ENCODE data around the gene PDE4B.
"Not testable (repeated sequence)": the region's sequence is repeated elsewhere in the genome, so short reads cannot be mapped to it uniquely, and the experiment has no call there.

Gene PDE4B

GRCh38 chr1:66044912-66045311 lies 252.2 kb downstream of the PDE4B start:
- DNase-seq (ENCODE audit: low read depth in 2 of 2, low spot score in 1 of 2), result no peak

GRCh38 chr1:66046415-66046814 lies 253.7 kb downstream of the PDE4B start:
- no peak for DNase-seq (ENCODE audit: low read depth in 2 of 2, low spot score in 1 of 2)

GRCh38 chr1:66048011-66048410 lies 255.3 kb downstream of the PDE4B start:
- DNase-seq (ENCODE audit: low read depth in 2 of 2, low spot score in 1 of 2), result no peak

- no peak for DNase-seq (ENCODE audit: low read depth in 2 of 2, low spot score in 1 of 2)
Observed at GRCh38 chr1:66050123-66050522, 257.4 kb downstream of the PDE4B start.

- no peak for DNase-seq (ENCODE audit: low read depth in 2 of 2, low spot score in 1 of 2)
Observed at GRCh38 chr1:66050633-66051032, 257.9 kb downstream of the PDE4B start.

DNA sequence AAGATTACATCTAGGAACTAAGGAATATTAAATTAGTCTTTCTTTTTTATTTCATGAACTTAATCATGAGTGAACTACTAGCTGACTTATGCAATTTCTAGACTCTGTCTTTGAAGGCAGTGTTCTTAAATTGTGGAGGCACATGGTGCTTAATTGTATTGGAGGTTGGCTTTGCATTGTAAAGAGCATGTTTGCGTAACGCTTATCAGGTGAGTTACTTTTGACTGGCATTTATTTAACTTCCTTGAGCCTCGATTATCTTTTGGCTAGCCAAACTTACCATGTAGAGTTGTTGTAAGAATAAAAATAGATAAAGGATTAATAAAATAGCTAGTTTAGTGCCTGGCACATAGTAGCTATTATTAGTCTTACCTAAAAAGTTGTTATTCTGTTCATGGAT lies 262.4 kb downstream of the PDE4B start:
- no peak for DNase-seq (ENCODE audit: low read depth in 2 of 2, low spot score in 1 of 2)

DNA sequence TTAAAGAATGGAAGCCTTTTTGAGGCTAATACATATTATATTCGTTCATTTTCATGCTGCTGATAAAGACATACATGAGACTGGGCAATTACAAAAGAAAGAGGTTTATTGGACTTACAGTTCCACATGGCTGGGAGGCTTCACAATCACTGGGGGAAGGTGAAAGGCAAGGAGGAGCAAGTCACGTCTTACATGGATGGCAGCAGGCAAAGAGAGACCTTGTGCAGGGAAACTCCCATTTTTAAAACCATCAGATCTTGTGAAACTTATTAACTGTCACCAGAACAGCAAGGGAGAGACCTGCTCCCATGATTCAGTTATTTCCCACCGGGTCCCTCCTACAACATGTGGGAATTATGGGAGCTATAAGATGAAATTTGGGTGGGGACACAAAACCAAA lies 264.8 kb downstream of the PDE4B start:
- not testable (repeated sequence) for DNase-seq (ENCODE audit: low read depth in 2 of 2, low spot score in 1 of 2)

GRCh38 chr1:66058558-66058957 lies 265.9 kb downstream of the PDE4B start:
- no peak for DNase-seq (ENCODE audit: low read depth in 2 of 2, low spot score in 1 of 2)

- not testable (repeated sequence) for DNase-seq (ENCODE audit: low read depth in 2 of 2, low spot score in 1 of 2)
Observed at GRCh38 chr1:66067219-66067618, 274.5 kb downstream of the PDE4B start.

GRCh38 chr1:66069976-66070876 lies 277.5 kb downstream of the PDE4B start:
- DNase-seq (ENCODE audit: low read depth in 2 of 2, low spot score in 1 of 2), result no peak

- DNase-seq (ENCODE audit: low read depth in 2 of 2, low spot score in 1 of 2), result no peak
Observed at GRCh38 chr1:66073388-66073787, 280.7 kb downstream of the PDE4B start.

GRCh38 chr1:66074147-66074546 lies 281.5 kb downstream of the PDE4B start:
- no peak for DNase-seq (ENCODE audit: low read depth in 2 of 2, low spot score in 1 of 2)

DNA sequence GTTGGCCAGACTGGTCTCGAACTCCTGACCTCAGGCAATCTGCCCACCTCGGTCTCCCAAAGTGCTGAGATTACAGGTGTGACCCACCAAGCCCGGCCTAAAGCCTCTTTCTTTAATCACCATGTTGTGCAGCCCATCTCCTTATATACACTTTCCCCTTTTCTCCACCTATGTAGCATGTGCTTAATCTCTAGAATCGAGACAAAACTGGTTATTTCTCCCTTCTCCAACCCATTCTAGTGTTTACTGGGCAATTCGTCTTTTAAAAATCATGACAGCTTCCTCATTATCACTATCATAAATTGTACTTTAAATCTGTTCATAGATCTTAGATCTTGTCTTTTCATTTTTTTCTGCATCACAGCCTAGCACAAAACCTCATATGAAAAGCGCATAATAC lies 285.7 kb downstream of the PDE4B start:
- DNase-seq (ENCODE audit: low read depth in 2 of 2, low spot score in 1 of 2), result no peak

- DNase-seq (ENCODE audit: low read depth in 2 of 2, low spot score in 1 of 2), result no peak
Observed at GRCh38 chr1:66083003-66083402, 290.3 kb downstream of the PDE4B start.

DNA sequence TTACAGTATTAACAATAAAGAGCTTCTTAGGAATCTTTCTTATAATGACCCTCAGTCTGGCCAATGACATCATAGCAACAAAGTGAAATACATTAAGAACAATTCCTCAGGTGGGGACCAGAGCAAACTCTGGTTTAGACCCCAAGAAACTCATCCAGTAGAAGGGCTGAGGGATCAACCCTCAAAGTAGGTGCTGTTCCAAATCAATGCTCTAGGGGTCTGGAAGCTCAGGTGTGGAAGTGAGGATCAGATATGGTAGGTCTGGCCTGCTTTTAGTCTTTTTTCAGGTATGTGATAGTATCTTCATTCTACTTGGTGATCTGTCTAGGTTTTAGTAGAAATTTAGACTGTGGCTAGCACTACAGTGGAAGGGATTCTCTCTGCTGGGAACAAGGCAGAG lies 291.7 kb downstream of the PDE4B start:
- DNase-seq (ENCODE audit: low read depth in 2 of 2, low spot score in 1 of 2), result no peak

GRCh38 chr1:66085600-66085999 lies 292.9 kb downstream of the PDE4B start:
- DNase-seq (ENCODE audit: low read depth in 2 of 2, low spot score in 1 of 2), result no peak

- no peak for DNase-seq (ENCODE audit: low read depth in 2 of 2, low spot score in 1 of 2)
Observed at GRCh38 chr1:66088787-66089186, 296.1 kb downstream of the PDE4B start.

DNA sequence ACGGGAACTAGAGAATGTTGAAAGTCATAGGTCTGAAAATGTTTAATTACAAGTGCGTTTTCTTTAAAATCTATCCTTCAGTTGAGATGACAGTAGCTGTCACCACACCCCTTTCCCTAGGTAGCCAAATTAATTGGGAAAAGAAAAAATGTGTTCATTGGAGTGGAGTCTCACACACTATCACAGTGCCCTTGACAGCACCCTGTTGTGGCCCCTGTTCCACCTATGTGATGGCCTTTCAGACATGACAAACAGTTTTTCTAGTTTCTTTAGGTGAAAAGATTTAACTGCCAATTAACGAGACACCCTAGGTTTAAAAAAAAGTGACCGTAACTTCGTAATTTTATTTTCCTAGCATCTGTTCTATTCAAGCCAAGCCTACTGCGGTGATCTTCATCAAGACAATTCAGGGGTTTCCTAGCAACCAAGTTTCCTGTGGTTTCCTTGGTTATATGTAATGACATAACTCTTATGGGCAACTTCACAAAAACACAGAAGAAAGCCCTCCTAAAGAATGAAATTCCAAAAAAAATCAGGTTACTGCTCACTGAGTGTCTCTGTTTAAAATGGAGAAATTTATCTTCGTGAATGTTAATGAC lies 298.3 kb downstream of the PDE4B start:
- no peak for DNase-seq (ENCODE audit: low read depth in 2 of 2, low spot score in 1 of 2)

DNA sequence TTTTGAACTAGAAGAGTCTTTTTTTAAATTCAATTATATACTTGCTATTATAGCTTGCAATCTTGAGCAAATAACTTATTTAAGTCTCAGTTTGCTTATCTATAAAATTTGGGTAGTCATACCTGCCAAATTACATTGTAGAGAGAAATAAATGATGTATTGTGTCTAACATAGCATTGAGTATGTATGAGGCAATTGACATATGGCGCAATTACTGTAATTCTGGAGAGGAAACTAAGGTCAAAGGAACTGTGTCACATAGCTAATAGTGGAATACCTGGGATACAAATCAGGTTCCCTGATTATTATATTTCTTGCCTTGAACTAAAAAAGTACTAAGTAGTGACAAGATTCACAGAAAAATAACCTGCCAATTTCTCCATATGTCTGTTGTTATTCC lies 302.5 kb downstream of the PDE4B start:
- no peak for DNase-seq (ENCODE audit: low read depth in 2 of 2, low spot score in 1 of 2)

DNA sequence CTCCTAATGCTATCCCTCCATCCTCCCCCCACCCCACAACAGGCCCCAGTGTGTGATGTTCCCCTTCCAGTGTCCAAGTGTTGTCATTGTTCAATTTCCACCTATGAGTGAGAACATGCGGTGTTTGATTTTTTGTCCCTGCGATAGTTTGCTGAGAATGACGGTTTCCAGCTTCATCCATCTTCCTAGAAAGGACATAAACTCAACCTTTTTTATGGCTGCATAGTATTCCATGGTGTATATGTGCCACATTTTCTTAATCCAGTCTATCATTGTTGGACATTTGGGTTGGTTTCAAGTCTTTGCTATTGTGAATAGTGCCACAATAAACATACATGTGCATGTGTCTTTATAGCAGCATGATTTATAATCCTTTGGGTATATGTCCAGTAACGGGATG lies 308.3 kb downstream of the PDE4B start:
- DNase-seq (ENCODE audit: low read depth in 2 of 2, low spot score in 1 of 2), result not testable (repeated sequence)

GRCh38 chr1:66104076-66104475 lies 311.4 kb downstream of the PDE4B start:
- DNase-seq (ENCODE audit: low read depth in 2 of 2, low spot score in 1 of 2), result not testable (repeated sequence)

DNA sequence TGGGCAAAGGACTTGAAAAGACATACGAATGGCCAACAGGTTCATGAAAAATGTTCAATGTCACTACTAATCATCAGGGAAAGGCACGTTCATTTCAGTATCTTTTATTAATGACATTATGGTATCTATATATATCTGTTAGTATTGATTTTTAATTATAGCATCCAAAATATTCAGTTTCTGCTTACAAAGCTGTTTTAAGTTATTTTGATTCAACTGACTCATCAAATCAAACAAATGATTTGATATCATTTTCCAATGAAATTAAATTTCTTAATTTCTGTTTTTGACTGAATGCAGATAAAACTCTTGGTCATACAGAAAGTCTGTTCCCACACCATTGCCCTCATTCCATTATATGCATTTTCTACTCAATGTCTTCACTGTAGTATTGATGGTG lies 315.9 kb downstream of the PDE4B start:
- no peak for DNase-seq (ENCODE audit: low read depth in 2 of 2, low spot score in 1 of 2)

All from stimulated activated CD8-positive, alpha-beta memory T cell treated with anti-CD3 and anti-CD28 coated beads, Interleukin-4, amount 100 ng/mL, for 1 hour (primary cell).